G401 (cell line): Measurements from ENCODE around the gene OR5K3. TPM values are rescaled to one million over a fixed set of nuclear protein-coding genes. Genes with fewer than 3 reads are reported as not detected.

Experiments used
- DNase-seq: peaks from one replicate; pipeline ENCODE4 v3.0.0-alpha.2; 2015; ENCODE audit warnings: low spot score
- in situ Hi-C: cut with HindIII; loops from 2 replicates; pipeline ENCODE4 v1.10.0; 2016; ENCODE audit warnings: low sequenced_read_pairs, mixed read lengths
- total RNA-seq: library from RNA; depleted of rRNA; stranded (reverse); fragments of >200 nt; shearing (Covaris generic); gene quantifications from 2 replicates; pipeline ENCODE4 v1.2.3, GENCODE V29; 2014; rRNA removed

OR5K3 gene
- total RNA-seq, 1 experiment from 2014 or later, result not detected

- DNase-seq, result no peak
- in situ Hi-C loops, result no loop called here
Measured at GRCh38 chr3:98404010-98404409, 13.5 kb downstream of the OR5K3 start.

- DNase-seq, result no peak
- in situ Hi-C loops, result no loop called here
Measured at GRCh38 chr3:98406034-98406433, 15.6 kb downstream of the OR5K3 start.

GRCh38 chr3:98432575-98432974 is 42.1 kb downstream of the OR5K3 start:
- in situ Hi-C loops, result no loop called here
- no peak for DNase-seq

DNA sequence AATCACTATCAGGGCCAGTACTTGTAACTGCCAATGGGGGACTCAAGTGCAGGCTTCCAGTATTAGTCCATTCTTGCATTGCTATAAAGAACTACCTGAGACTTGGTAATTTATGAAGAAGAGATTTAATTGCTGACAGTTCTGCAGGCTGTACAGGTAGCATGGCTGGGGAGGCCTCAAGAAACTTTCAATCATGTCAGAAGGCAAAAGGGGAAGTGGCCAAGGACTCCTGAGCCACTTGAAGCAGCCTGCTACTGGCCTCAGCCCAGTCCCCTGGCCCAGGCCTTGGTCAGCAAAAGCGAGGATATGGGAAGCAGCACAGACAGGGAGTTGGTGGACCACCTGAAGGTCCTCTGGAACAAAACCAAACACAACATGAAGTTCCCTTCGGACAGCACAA is 43.3 kb downstream of the OR5K3 start:
- in situ Hi-C loops, result no loop called here
- no peak for DNase-seq

- no peak for DNase-seq
- in situ Hi-C loops, result no loop called here
Measured at GRCh38 chr3:98434412-98434811, 43.9 kb downstream of the OR5K3 start.

DNA sequence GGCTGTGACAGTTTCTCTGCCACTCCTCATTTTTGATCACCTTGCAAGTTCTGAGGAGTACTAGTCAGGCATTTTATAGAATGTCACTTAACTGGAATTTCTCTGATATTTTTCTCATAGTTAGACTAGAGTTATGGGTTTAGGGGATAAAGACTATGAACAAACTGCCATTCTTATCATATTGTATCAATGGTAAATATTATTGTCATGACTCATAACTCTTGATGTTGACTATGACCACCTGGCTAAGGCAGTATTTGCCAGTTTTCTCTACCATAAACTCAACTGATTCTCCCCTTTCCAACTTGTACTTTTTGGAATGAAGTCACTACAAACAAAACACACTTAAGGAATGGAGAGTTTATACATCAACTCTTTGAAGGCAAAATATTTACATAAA is 49.8 kb downstream of the OR5K3 start:
- no peak for DNase-seq
- in situ Hi-C loops, result no loop called here

Other genes starting within 250 kb of the OR5K3 start
- not detected in 2 replicates for gene OR5H14, start 243.2 kb upstream of the OR5K3 start, total RNA-seq
- gene OR5H15, start 224.0 kb upstream of the OR5K3 start, total RNA-seq, result not detected in 2 replicates
- not detected in 2 replicates for gene OR5H6, start 126.4 kb upstream of the OR5K3 start, total RNA-seq
- gene OR5H2, start 108.2 kb upstream of the OR5K3 start, total RNA-seq, result not detected in 2 replicates
- not detected in 2 replicates for gene OR5K4, start 36.8 kb upstream of the OR5K3 start, total RNA-seq
- not detected in 2 replicates for gene OR5K1, start 72.5 kb downstream of the OR5K3 start, total RNA-seq
- not detected in 2 replicates for gene OR5K2, start 107.0 kb downstream of the OR5K3 start, total RNA-seq
- gene CLDND1, start 132.2 kb downstream of the OR5K3 start, total RNA-seq, result 25.6 and 27.2 TPM in 2 replicates
- not detected in 2 replicates for gene GPR15, start 141.3 kb downstream of the OR5K3 start, total RNA-seq
- gene CPOX, start 202.9 kb downstream of the OR5K3 start, total RNA-seq, result 23.1 and 28.6 TPM in 2 replicates